WTC11 (cell line): ENCODE measurements around the gene CYP24A1. TPM values are rescaled to one million over a fixed set of nuclear protein-coding genes. Genes with fewer than 3 reads are reported as not detected.

Experiments
- ATF2 ChIP-seq: sonication (generic); formaldehyde crosslinking; IDR thresholded peaks from 2 replicates; pipeline ENCODE4 v1.8.1; 2022; ENCODE audit warnings: low read depth, missing genetic modification reagents, borderline replicate concordance
- E2F4 ChIP-seq: sonication (generic); formaldehyde crosslinking; IDR thresholded peaks from 2 replicates; pipeline ENCODE4 v1.8.1; 2022; ENCODE audit warnings: low read depth, mild to moderate bottlenecking, moderate library complexity, missing genetic modification reagents, borderline replicate concordance
- E2F5 ChIP-seq: sonication (generic); formaldehyde crosslinking; IDR thresholded peaks from 2 replicates; pipeline ENCODE4 v1.8.1; 2022; ENCODE audit warnings: mild to moderate bottlenecking, moderate library complexity, missing genetic modification reagents
- ELF4 ChIP-seq: sonication (generic); formaldehyde crosslinking; IDR thresholded peaks from 2 replicates; pipeline ENCODE4 v1.8.1; 2022; ENCODE audit warnings: low read depth, mild to moderate bottlenecking, moderate library complexity, missing genetic modification reagents
- EMX1 ChIP-seq: fragments of 250-450 bp; sonication (Bioruptor Pico); IDR thresholded peaks from 2 replicates; pipeline ENCODE4 v1.8.0; 2021; ENCODE audit warnings: mild to moderate bottlenecking
- ESRRA ChIP-seq: sonication (generic); formaldehyde crosslinking; IDR thresholded peaks from 2 replicates; pipeline ENCODE4 v1.8.1; 2022; ENCODE audit warnings: mild to moderate bottlenecking, missing genetic modification reagents, borderline replicate concordance
- ETV6 ChIP-seq: sonication (generic); formaldehyde crosslinking; IDR thresholded peaks from 2 replicates; pipeline ENCODE4 v1.8.1; 2022; ENCODE audit warnings: mild to moderate bottlenecking, missing genetic modification reagents
- FOXK1 ChIP-seq: sonication (generic); formaldehyde crosslinking; IDR thresholded peaks from 2 replicates; pipeline ENCODE4 v1.8.0; 2022; ENCODE audit warnings: mild to moderate bottlenecking, moderate library complexity, missing genetic modification reagents
- GABPB1 ChIP-seq: sonication (generic); formaldehyde crosslinking; IDR thresholded peaks from 2 replicates; pipeline ENCODE4 v1.8.1; 2023; ENCODE audit warnings: mild to moderate bottlenecking, missing genetic modification reagents
- JAZF1 ChIP-seq: fragments of 250-450 bp; sonication (Bioruptor Pico); IDR thresholded peaks from 2 replicates; pipeline ENCODE4 v1.9.0; 2021; ENCODE audit warnings: moderate library complexity, mild to moderate bottlenecking, inconsistent platforms
- JUN ChIP-seq: sonication (generic); formaldehyde crosslinking; IDR thresholded peaks from 2 replicates; pipeline ENCODE4 v1.8.0; 2023; ENCODE audit warnings: mild to moderate bottlenecking, missing genetic modification reagents
- NFYB ChIP-seq: sonication (generic); formaldehyde crosslinking; conservative IDR thresholded peaks from 2 replicates; pipeline ENCODE4 v1.8.0; 2022; ENCODE audit warnings: low read depth, missing genetic modification reagents
- NR1H2 ChIP-seq: sonication (generic); formaldehyde crosslinking; IDR thresholded peaks from 2 replicates; pipeline ENCODE4 v1.9.0; 2021; ENCODE audit warnings: mild to moderate bottlenecking, moderate library complexity, missing genetic modification reagents
- NR2C2 ChIP-seq: sonication (generic); formaldehyde crosslinking; IDR thresholded peaks from 2 replicates; pipeline ENCODE4 v1.8.0; 2022; ENCODE audit warnings: mild to moderate bottlenecking, missing genetic modification reagents
- PRDM15 ChIP-seq: sonication (generic); formaldehyde crosslinking; IDR thresholded peaks from 2 replicates; pipeline ENCODE4 v1.8.0; 2022; ENCODE audit warnings: missing genetic modification reagents
- SMAD3 ChIP-seq: sonication (generic); formaldehyde crosslinking; IDR thresholded peaks from 2 replicates; pipeline ENCODE4 v1.8.0; 2022; ENCODE audit warnings: missing genetic modification reagents, mild to moderate bottlenecking, borderline replicate concordance
- ZMAT4 ChIP-seq: fragments of 250-450 bp; sonication (Bioruptor Pico); IDR thresholded peaks from 2 replicates; pipeline ENCODE4 v1.9.0; 2021; ENCODE audit warnings: mild to moderate bottlenecking
- ZNF138 ChIP-seq: sonication (generic); formaldehyde crosslinking; conservative IDR thresholded peaks from 2 replicates; pipeline ENCODE4 v1.8.1; 2022; ENCODE audit warnings: mild to moderate bottlenecking, moderate library complexity, missing genetic modification reagents
- ZNF263 ChIP-seq: sonication (generic); formaldehyde crosslinking; IDR thresholded peaks from 2 replicates; pipeline ENCODE4 v1.8.1; 2022; ENCODE audit warnings: low read depth, mild to moderate bottlenecking, moderate library complexity, missing genetic modification reagents
- ZNF396 ChIP-seq: fragments of 250-450 bp; sonication (Bioruptor Pico); IDR thresholded peaks from 2 replicates; pipeline ENCODE4 v1.8.0; 2021; ENCODE audit warnings: mild to moderate bottlenecking, moderate library complexity, borderline replicate concordance
- ZNF425 ChIP-seq: fragments of 250-450 bp; sonication (Bioruptor Pico); conservative IDR thresholded peaks from 2 replicates; pipeline ENCODE4 v1.9.0; 2021; ENCODE audit warnings: mild to moderate bottlenecking
- ZNF532 ChIP-seq: fragments of 250-450 bp; sonication (Bioruptor Pico); IDR thresholded peaks from 2 replicates; pipeline ENCODE4 v1.9.0; 2021; ENCODE audit warnings: mild to moderate bottlenecking, borderline replicate concordance
- total RNA-seq: library from RNA; stranded (reverse); gene quantifications from 3 replicates; pipeline ENCODE4 v1.2.3, GENCODE V29; 2021

Gene CYP24A1
- total RNA-seq, 1 experiment from 2014 or later = not detected

- TF ChIP-seq PRDM15 (peak; percentile 57; the same call in 1 of the 2 replicates), GABPB1 (CRISPR knock-in tag) (no peak), ZNF263 (CRISPR knock-in tag) (no peak; the same call in 1 of the 2 replicates), FOXK1 (CRISPR knock-in tag) (0 out of 2 replicates have a peak, but pooled peaks have one; percentile 40), JUN (CRISPR knock-in tag) (no peak), ETV6 (CRISPR knock-in tag) (no peak; the same call in 1 of the 2 replicates), E2F5 (CRISPR knock-in tag) (no peak), ZNF532 (CRISPR knock-in tag) (no peak), ELF4 (peak; percentile 68; the same call in 1 of the 2 replicates), ZNF138 (CRISPR knock-in tag) (no peak), JAZF1 (CRISPR knock-in tag) (no peak), SMAD3 (0 out of 2 replicates have a peak, but pooled peaks have one; percentile 40), EMX1 (CRISPR knock-in tag) (no peak), ZNF396 (CRISPR knock-in tag) (no peak), E2F4 (CRISPR knock-in tag) (peak; percentile 75), ESRRA (CRISPR knock-in tag) (peak; percentile 17; the same call in 1 of the 2 replicates), NR1H2 (CRISPR knock-in tag) (no peak; the same call in 1 of the 2 replicates), NR2C2 (peak; percentile 33; the same call in 1 of the 2 replicates), NFYB (CRISPR knock-in tag) (no peak), ZNF425 (CRISPR knock-in tag) (no peak), ATF2 (CRISPR knock-in tag) (no peak), ZMAT4 (CRISPR knock-in tag) (no peak)
These were observed 732 bp downstream of the CYP24A1 start (continued) for GRCh38 chr20:54172856-54173652.
